ENCODE measurements around the gene EVC2.

DNA sequence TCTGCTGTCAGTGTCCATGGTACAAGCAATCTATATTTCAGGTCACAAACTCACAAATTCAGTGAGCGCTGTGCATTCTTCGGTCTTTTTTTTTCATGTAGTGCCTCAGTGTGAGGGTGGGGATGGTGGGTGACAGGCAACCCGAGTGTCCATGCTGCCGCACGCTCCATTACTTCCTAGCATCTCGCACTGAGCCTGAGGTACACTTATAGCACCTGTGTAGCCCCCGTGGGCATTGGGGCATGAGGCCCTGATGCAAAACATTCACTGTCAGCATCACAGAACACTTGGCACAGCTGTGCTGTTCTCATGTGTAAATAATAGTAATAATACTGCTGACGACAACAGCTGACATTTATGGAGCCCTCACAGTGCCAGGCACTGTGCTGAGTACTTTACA, 31.6 kb downstream of the EVC2 start:
- no peak for TF ChIP-seq POLR2A (IDR thresholded peaks at IDR 0.05)
- no peak for TF ChIP-seq POLR2AphosphoS5 (IDR thresholded peaks at IDR 0.05)
- TF ChIP-seq, protein P1, sequence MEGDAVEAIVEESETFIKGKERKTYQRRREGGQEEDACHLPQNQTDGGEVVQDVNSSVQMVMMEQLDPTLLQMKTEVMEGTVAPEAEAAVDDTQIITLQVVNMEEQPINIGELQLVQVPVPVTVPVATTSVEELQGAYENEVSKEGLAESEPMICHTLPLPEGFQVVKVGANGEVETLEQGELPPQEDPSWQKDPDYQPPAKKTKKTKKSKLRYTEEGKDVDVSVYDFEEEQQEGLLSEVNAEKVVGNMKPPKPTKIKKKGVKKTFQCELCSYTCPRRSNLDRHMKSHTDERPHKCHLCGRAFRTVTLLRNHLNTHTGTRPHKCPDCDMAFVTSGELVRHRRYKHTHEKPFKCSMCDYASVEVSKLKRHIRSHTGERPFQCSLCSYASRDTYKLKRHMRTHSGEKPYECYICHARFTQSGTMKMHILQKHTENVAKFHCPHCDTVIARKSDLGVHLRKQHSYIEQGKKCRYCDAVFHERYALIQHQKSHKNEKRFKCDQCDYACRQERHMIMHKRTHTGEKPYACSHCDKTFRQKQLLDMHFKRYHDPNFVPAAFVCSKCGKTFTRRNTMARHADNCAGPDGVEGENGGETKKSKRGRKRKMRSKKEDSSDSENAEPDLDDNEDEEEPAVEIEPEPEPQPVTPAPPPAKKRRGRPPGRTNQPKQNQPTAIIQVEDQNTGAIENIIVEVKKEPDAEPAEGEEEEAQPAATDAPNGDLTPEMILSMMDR (IDR thresholded peaks at IDR 0.05) = no peak
- TF ChIP-seq EP300 (IDR thresholded peaks at IDR 0.05) = no peak

All from sigmoid colon (tissue), 4 donors.